ENCODE data around the gene CLCA2. TPM values are rescaled to one million over a fixed set of nuclear protein-coding genes. Genes with fewer than 3 reads are reported as not detected.

The CLCA2 gene
- polyA plus RNA-seq, 1 of the 3 experiments (the other 2 are of a cell fraction), result 0.02 TPM

- Histone ChIP-seq H3K4me1 (ENCODE audit: control insufficient read depth in 1 of 2, insufficient read depth in 2 of 2, low read depth in 1 of 2, low read length in 1 of 2) (no peaks in the 10 kb centered on the region), H3K9me3 (no peaks in the 10 kb centered on the region), H4K20me1 (ENCODE audit: insufficient read depth) (no peaks in the 10 kb centered on the region), H3K9ac (no peak overlapping the region), H2AFZ (ENCODE audit: low read depth) (no peak overlapping the region), H3K4me2 (no peak overlapping the region), H3K4me3 (ENCODE audit: low read depth in 2 of 2, low read length in 1 of 2) (no peak overlapping the region), H3F3A (replicated peaks; ENCODE audit: insufficient read depth) (no peaks in the 10 kb centered on the region), H3K36me3 (replicated peaks in 1 of 2; ENCODE audit: control insufficient read depth in 1 of 2, insufficient read depth in 2 of 2, low read length in 1 of 2) (no peaks in the 10 kb centered on the region), H3K79me2 (ENCODE audit: insufficient read depth) (no peaks in the 10 kb centered on the region), H3K27ac (ENCODE audit: low read depth in 2 of 2, low read length in 1 of 2) (no peak overlapping the region), H3K9me2 (no peaks in the 10 kb centered on the region), H3K27me3 (ENCODE audit: insufficient read depth) (no peaks in the 10 kb centered on the region)
- 30% methylated on average over 4 of the region's 4 CpGs for WGBS (ENCODE audit: low lambda C conversion rate)
- no peak for TF ChIP-seq CTCF (IDR thresholded peaks at IDR 0.05)
- TF ChIP-seq EP300 (IDR thresholded peaks at IDR 0.05; ENCODE audit: borderline replicate concordance in 1 of 2, low read depth in 1 of 2, low read length in 1 of 2), result no peak
- TF ChIP-seq RAD21 (IDR thresholded peaks at IDR 0.05; ENCODE audit: low read length), result no peak
- TF ChIP-seq GABPA (IDR thresholded peaks at IDR 0.05; ENCODE audit: low read depth), result no peak
- no peak for TF ChIP-seq FOXJ3 (CRISPR knock-in tag; IDR thresholded peaks at IDR 0.05)
- TF ChIP-seq IRF3 (IDR thresholded peaks at IDR 0.05; ENCODE audit: low read depth, low read length), result no peak
- no peak for TF ChIP-seq SMC3 (IDR thresholded peaks at IDR 0.05; ENCODE audit: low read depth, low read length)
- no peak for TF ChIP-seq YY1 (IDR thresholded peaks at IDR 0.05; ENCODE audit: low read depth)
- TF ChIP-seq, protein P1, sequence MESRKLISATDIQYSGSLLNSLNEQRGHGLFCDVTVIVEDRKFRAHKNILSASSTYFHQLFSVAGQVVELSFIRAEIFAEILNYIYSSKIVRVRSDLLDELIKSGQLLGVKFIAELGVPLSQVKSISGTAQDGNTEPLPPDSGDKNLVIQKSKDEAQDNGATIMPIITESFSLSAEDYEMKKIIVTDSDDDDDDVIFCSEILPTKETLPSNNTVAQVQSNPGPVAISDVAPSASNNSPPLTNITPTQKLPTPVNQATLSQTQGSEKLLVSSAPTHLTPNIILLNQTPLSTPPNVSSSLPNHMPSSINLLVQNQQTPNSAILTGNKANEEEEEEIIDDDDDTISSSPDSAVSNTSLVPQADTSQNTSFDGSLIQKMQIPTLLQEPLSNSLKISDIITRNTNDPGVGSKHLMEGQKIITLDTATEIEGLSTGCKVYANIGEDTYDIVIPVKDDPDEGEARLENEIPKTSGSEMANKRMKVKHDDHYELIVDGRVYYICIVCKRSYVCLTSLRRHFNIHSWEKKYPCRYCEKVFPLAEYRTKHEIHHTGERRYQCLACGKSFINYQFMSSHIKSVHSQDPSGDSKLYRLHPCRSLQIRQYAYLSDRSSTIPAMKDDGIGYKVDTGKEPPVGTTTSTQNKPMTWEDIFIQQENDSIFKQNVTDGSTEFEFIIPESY (IDR thresholded peaks at IDR 0.05; ENCODE audit: borderline replicate concordance, low read depth), result no peak
- no peak for TF ChIP-seq MEF2A (IDR thresholded peaks at IDR 0.05; ENCODE audit: borderline replicate concordance, low read depth)
- no peak for TF ChIP-seq ELF1 (IDR thresholded peaks at IDR 0.05)
- ChIA-PET POLR2A (no interaction called here), CTCF (no interaction called here)
- DNase-seq, result no peak
Observed at GRCh38 chr1:86466986-86467385, 43.0 kb downstream of the CLCA2 start.

DNA sequence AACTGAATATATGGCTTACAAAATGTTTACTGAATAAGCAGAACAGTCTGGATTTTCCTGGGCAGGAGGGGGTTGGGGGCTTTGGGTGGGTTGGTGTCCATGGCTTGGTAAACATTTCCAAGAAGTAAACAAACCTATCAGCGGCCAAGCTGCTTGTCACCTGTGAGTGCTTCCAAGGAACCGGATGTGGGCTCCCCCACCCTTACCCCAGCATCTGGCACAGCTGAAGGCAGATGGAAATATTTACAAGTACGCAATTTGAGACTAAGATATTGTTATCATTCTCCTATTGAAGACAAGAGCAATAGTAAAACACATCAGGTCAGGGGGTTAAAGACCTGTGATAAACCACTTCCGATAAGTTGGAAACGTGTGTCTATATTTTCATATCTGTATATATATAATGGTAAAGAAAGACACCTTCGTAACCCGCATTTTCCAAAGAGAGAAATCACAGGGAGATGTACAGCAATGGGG is 44.6 kb downstream of the CLCA2 start, which contains the start of gene CLCA1:
Gene CLCA1, plus strand, starts transcription at position 427 of the 477 bp plus-strand sequence. Its CDS starts 45 bp downstream, at position 472.
- H3K9me3 ChIP-seq, result no peaks in the 10 kb centered on the region
- peaks cover 3% of the 10 kb centered on the region for H3F3A ChIP-seq (replicated peaks; ENCODE audit: insufficient read depth)
- no peaks in the 10 kb centered on the region for H4K20me1 ChIP-seq (ENCODE audit: insufficient read depth)
- no peak within 1 kb of the TSS for H3K4me3 ChIP-seq (ENCODE audit: low read depth in 2 of 2, low read length in 1 of 2)
- CTCF ChIA-PET, result no interaction called here
- no peaks in the 10 kb centered on the region for H3K36me3 ChIP-seq (replicated peaks in 1 of 2; ENCODE audit: control insufficient read depth in 1 of 2, insufficient read depth in 2 of 2, low read length in 1 of 2)
- no peaks in the 10 kb centered on the region for H3K79me2 ChIP-seq (ENCODE audit: insufficient read depth)
- no peak for DNase-seq
- no peak within 1 kb of the TSS for H2AFZ ChIP-seq (ENCODE audit: low read depth)
- H3K4me2 ChIP-seq, result no peak within 1 kb of the TSS
- TF ChIP-seq FOXM1 (IDR thresholded peaks at IDR 0.05; ENCODE audit: low read depth) (no peak), NRF1 (IDR thresholded peaks at IDR 0.05; ENCODE audit: low read depth, low read length) (no peak), FOXJ3 (CRISPR knock-in tag; IDR thresholded peaks at IDR 0.05) (no peak), GABPA (IDR thresholded peaks at IDR 0.05; ENCODE audit: low read depth) (no peak), RFX5 (IDR thresholded peaks at IDR 0.05; ENCODE audit: low read length) (no peak), ELF1 (IDR thresholded peaks at IDR 0.05) (no peak), POLR2AphosphoS5 (IDR thresholded peaks at IDR 0.05; ENCODE audit: low read depth, low read length) (no peak), TCF12 (IDR thresholded peaks at IDR 0.05) (no peak), MEF2A (IDR thresholded peaks at IDR 0.05; ENCODE audit: borderline replicate concordance, low read depth) (no peak), CHD2 (IDR thresholded peaks at IDR 0.05; ENCODE audit: low read length, partially characterized antibody) (no peak), TEAD4 (IDR thresholded peaks at IDR 0.05; ENCODE audit: borderline replicate concordance, insufficient read depth) (no peak), RAD21 (IDR thresholded peaks at IDR 0.05; ENCODE audit: low read length) (no peak), EP300 (IDR thresholded peaks at IDR 0.05; ENCODE audit: borderline replicate concordance in 1 of 2, low read depth in 1 of 2, low read length in 1 of 2) (no peak)
- H3K27ac ChIP-seq (ENCODE audit: low read depth in 2 of 2, low read length in 1 of 2), result no peak within 1 kb of the TSS
- POLR2A ChIA-PET, result no interaction called here
- WGBS (ENCODE audit: low lambda C conversion rate), result 37% methylated on average over 7 of the region's 7 CpGs
- no peaks in the 10 kb centered on the region for H3K4me1 ChIP-seq (ENCODE audit: control insufficient read depth in 1 of 2, insufficient read depth in 2 of 2, low read depth in 1 of 2, low read length in 1 of 2)
- no peaks in the 10 kb centered on the region for H3K27me3 ChIP-seq (ENCODE audit: insufficient read depth)
- H3K9ac ChIP-seq, result no peak within 1 kb of the TSS
- H3K9me2 ChIP-seq, result no peaks in the 10 kb centered on the region

All from SK-N-SH (cell line).